GM18951 (cell line): Measurements from ENCODE around the gene STXBP3.

Experiments used
- POLR2A ChIP-seq: IDR thresholded peaks from 4 replicates; pipeline ENCODE4 v1.6.1; 2011; ENCODE audit warnings: mild to moderate bottlenecking; ENCODE audit not compliant: insufficient read length, insufficient read depth; ENCODE audit errors: extremely low read depth
- in situ Hi-C: fragments of 300-500 bp; cut with MboI; formaldehyde crosslinking; loops from one replicate; pipeline ENCODE4 v1.12.0; 2022; ENCODE audit warnings: low sequenced_read_pairs, mixed read lengths, inconsistent platforms; ENCODE audit not compliant: unreplicated experiment

The STXBP3 gene

DNA sequence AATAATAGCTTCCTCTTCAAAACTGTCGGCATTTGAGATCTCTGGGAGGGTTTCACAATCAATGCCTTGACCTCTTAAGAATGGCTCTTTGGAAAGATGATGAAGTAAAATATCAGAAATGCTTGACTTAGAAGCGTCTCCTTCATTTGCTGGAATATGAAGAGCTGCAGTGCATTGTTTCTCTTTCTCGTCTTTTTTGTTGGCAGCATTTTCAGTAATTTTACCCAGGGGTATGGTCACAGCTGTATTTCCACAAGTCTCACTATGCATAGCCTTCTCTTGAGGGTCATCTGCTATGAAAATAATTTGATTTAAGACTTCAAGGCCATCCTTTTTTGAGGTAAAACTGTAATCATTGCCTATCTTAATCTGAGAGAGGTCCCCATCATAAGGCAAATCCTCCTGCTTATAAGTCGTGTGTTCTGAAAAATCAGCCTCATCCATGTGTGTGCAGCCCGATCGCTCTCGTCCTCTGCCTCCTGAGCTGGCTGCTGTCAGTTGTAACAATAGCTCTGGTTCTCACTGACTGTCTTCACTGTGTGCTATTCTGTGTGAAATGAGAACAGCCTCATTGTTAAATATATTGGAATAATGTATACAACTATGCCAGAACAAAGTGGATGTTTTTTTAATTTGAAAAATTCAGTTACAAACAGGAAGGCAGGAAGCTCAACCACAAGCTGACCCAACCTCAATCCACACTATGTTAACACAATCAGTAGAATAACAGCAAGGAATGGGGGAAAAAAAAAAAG is 105.9 kb downstream of the STXBP3 start:
- in situ Hi-C loops, result no loop called here
- TF ChIP-seq POLR2A, result no peak

DNA sequence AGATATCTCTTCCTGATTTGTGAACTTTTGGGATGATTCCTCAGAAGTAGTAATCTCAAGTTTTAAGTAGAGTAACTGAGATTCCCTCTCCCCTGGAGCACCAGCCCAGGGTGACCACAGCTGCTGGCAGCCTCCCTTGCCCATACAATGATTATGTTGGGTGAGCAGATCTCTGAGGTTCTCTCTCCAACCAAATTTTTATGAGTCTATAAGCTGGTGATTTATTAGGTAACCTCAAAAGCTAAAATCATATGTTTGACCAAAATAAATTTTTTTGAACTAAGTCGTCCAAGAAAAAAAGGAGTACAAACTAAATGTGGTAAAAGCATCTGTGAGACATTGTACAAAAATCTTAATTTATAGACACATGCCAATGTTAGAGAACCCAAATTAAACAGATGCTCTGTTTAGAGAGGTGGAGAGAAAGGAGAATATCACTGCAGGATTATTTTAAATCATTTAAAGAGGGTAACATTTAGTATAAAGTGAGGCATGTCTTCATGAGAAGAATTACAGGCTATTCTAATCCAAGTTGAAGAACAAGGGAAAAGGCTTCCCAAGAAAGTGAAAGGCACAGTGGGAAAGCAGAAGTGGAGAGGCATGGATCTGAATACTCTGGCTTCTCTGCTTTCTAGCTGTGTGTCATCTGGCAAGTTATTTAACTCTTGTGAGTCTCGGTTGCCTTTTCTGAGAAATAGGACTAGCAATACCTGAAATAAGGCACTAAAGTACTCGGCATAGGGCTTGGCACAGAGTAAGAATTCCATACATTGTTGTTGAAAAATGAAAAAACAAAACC is 107.9 kb downstream of the STXBP3 start:
- TF ChIP-seq POLR2A, result no peak
- in situ Hi-C loops, result no loop called here

DNA sequence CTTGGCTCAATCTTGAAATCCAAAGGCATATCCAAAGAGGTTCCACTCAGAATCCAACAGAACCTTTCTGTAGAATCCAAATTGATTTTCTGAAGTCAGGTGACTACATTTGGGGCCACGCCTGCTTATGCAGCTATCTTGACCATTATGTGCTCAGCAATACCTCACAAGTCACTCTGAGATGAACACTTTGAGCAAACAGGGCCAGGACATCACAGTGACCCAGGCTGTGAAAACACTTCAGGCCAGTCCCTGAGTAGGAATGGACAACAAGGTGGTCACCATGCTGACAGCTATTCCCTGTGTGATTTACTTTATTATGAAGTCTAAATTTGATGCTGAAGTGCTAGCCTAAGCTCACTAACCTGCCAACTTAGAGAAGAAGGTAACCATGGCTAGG is 110.5 kb downstream of the STXBP3 start, which contains the start of gene AKNAD1:
AKNAD1 (minus strand) TSS at position 101 of the 400 bp plus-strand sequence. CDS start 4,430 bp downstream, outside the sequence.
- in situ Hi-C loops, result no loop called here

DNA sequence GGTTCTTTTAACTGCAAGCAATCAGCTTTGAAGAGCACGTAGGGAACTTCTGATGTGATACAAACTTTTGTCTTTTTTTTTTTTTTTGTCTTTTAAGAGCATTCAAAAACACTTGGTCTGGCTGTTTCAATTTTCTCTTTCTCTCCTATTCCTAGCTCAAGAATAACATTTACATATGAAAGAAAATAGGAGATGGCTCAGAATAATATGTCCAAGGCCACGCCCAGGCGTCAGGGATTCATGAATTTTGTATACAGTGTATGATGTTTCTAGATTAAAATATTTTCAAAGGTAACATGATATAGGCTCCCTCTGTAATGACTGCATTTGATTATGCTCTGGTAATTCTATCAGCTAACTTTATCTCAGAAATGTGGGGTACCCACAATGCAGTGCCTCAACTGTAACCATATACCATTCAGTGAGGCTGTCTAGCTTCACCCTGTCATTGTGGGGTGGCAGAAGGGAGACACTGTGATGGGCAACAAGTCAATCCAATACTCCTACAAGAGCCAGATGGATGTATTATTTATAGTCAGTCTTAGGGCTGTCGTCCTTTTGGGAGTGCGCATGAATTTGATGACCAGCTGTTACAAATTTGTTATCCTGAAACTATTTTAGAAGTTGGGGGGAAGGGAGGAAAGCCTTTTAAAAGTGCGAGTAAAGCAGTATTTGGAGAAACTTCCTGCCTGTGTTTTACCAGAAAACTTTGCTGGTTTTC is 111.9 kb downstream of the STXBP3 start:
- no peak for TF ChIP-seq POLR2A
- in situ Hi-C loops, result no loop called here

More for the DNA sequence above, 110.5 kb downstream of the STXBP3 start, which contains the start of gene AKNAD1:
- no peak for TF ChIP-seq POLR2A
